Measurements from ENCODE around the gene GLRA1.

The GLRA1 gene

DNA sequence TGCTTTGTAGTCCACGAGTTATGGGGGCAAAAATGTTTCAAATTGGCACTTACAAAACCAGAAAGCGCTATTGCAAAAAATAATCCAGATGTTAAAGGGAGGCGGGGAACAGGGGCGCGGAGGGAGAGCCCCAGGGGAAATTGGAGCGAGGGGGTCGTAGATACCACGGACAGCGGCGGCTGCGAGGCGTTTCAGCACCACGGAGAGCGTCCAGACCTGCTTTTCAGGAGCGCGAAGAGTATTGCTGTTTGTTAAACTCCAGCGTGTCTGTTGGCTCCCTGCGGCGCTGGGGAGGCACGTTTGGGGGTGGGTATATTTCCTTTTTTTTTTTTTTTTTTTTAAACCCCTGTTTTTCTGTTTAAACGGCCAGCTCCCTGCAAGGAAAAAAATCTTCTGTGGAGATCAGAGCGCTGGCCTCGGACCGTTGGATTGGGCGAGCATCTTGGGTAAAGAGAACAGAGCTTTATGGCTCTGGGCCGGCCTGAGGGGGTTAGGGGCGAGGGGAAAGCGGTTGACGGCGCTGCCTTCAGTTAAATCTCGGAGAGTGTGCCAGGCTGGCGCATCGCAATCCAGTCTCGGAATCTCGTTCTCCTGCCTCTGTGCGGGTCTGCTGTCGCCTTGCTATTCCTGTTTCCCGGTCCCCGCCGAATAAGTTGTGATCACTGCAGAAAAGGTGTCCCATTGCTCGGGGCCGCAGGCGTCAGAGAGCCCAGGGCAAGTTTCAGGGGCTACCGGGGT lies at the start of gene GLRA1:
Gene GLRA1 (minus strand): TSS at position 288 of the 738 bp plus-strand sequence. CDS start 302 bp downstream, outside the sequence.
- DNase-seq (ENCODE audit: low read depth, low spot score) = peak; percentile 87

DNA sequence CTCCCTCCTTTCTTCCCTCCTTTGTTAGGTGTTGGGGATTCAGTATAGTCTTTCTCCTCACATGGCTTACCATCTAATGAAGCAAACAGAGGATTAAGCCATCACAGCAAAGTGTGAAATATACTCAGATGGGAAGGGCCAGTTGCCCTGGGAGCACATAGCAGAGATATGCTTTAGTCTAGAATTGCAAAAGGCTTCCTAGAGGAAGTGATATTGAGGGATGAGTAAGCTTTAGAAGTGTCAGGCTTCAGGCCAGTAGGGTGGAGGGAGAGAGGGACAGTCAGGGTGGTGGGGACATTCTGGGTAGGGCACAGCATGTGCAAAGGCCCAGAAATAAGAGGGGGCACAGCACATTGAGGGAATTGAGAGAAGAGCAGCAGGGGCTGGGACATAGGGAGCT lies 46.2 kb upstream of the GLRA1 start:
- DNase-seq (ENCODE audit: low read depth, low spot score) = no peak

DNA sequence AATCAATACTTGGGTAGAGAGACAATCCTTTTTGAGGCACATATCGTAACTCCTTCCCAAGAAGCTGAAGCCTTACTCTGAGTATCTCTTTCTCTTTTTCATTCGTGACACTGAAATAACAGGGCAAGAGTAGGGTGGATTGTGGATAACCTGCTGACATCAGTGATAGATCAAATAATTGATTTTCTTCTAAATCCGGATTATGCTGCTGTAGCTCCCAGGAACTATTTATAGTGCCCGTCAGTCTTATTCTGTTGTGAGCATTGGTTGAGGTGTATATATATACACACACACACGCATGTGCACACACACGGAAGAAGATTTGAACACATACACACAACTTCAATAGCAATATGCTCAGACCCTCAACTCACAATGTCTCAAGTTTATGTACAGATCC lies 43.2 kb upstream of the GLRA1 start:
- no peak for DNase-seq (ENCODE audit: low read depth, low spot score)

DNA sequence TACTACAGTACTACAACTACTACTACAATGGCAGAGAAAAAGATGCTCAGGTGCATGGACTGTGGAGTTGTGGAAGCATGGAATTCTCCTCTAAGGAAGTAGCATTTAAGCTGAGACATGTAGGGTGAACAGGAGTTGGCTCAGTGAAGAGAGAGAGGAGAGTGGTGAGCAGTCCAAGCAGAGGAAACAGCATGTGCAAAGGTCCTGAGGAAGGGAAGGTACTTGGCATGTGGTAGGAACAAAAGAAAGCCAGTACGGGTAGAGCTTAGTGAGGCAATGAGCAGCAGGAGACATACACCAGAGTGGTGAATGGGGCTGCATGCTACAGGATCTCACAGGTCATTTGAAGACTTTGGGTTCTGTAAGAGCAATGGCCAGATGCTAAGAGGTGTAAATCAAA lies 41.4 kb upstream of the GLRA1 start:
- DNase-seq (ENCODE audit: low read depth, low spot score) = no peak

DNA sequence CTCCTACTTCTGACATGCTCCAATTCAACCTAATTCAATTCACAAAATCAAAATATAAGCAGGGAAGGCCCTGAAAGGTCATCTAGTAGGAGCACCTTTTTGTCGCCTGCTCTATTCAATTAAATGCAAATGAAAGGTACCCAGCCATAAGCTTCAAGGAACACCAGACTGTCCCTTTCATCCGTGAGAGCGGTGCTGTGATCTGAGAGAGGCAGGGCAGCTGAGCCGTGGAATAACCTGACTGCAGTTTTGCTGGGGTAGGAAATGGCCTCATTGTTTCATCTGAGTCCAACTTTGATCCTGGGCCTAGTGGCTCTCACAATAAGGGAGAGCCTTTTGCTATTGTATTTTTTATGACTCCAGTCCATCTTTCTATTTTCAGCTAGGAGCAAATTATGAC lies 39.8 kb upstream of the GLRA1 start:
- no peak for DNase-seq (ENCODE audit: low read depth, low spot score)

DNA sequence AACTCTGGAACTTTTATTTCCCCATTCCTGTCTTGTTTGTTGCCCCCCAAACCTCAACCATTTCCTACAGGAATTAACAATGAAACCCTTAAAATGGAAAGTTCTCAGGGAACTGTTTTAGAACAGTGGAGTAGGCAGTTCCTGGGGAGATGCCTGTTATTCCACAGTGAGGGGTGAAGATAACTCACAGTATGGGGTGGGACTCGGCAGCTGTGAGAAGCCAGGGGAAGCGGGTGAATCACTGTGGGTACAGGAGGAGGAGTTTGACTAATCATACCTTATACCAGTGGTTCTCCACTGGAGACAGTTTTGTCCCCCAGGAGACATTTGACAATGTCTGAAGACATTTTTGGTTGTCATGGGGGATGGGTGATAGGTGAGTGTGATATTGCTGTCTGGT lies 36.9 kb upstream of the GLRA1 start:
- DNase-seq (ENCODE audit: low read depth, low spot score) = no peak

DNA sequence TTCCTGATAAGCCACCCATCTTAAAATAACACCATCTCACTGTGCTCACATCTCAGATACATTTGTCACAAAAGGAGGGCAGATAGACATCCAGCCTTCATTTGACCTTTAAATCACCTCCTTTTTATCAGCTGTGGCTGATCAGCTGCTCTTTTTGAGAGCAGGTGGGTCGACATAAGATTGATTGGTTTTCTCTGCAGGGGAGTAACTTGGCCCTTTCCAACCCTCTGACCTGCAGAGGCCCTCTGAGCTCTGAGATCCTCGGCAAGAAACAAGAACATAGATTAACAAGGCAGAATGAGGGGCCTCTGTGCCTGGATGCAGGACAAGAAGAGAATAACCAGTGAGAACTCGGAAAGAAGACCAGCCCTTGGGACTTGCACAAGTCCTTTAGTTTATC lies 33.5 kb upstream of the GLRA1 start:
- DNase-seq (ENCODE audit: low read depth, low spot score) = peak; percentile 53

DNA sequence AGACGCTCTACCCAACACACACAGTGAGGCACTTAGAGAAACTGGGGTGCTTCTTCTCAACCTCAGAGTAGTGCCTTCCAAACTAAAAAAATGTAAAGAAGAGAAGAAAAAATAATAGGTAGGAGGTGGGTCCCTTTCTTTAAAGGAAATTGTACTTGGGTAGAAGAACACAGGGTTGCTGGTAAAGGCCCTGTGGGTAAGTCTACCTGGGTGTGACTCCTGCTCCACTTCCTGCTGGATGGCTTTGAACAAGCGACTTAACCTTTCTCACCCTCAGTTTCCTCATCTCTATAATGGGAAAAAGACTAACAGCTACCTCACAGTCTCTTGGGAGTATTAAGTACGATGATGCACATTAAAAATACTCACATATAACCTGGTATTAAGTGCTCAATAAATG lies 32.1 kb upstream of the GLRA1 start:
- no peak for DNase-seq (ENCODE audit: low read depth, low spot score)

DNA sequence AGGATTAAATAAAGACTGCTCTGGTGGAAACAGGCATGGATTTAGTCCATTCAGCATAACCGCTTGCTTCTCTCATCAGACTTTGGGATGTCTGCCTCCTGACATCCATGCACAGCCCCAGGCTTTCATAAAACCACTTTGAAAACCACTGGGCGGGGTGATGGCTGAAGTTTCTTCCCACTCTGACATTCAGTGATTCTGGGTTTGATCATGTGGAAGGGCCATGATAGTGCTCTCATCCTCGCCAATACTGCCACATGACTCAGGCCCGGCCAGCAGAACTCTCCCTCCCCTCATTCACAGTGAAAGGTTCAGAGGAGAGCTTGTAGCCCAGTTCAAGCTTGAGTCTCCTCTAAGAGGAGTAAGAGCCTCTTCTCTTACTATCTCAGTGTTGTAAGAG lies 29.6 kb upstream of the GLRA1 start:
- DNase-seq (ENCODE audit: low read depth, low spot score) = no peak

DNA sequence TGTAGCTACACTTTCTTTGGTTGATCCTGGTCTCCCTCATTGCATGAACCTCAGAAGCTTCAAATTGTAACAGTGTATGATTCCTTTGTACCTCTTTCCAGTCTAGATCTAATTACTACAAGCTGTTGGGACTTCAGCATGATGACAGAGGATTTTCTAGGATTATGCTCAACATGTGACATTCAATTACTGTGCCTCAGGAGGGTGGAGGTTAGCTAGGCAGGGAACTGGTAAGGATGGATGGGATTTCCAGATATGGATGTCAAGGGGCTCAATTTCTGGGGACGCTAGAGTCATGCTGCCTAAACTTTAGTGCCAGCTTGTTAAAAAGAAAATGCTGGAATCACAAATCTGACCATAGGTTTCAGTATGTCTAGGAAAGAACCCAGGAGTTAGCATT lies 29.2 kb upstream of the GLRA1 start:
- no peak for DNase-seq (ENCODE audit: low read depth, low spot score)

DNA sequence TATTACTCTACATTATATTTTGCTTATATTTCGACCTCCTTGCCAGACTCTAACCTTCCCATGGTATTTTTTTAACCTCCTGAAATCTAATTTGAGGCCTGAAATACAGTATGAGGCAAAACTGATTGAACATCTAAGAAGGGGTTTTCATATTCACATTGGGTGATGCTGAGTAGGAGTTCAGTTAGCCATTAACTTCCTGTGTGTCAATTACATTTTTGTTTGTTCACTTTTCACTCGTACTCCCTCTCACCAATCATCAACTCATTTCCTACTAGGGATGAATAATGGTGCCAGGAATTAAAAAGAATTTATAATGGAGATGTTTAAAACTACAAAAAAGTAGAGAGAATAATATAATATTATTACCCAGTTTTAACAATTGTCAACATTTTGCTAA lies 27.6 kb upstream of the GLRA1 start:
- DNase-seq (ENCODE audit: low read depth, low spot score) = no peak

DNA sequence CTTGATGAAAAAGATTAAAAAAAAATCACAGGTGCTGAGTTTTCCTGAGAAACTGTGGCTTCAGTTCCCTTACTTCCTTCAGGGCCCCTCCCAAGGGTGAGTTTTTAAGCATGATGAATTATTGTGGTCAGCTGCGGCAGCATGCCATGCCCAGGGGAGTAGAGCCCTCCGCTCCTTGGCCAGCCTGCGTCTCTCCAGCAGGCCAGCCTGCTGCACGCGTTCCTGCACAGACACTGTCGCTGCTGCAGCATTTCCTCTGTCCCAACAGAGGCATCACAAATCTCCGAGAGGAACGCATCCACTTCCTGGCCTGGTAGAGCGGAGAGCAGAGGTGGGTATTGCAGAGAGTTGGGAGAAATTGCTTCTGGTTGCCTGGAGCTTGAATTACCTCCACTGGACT lies 26.1 kb upstream of the GLRA1 start:
- no peak for DNase-seq (ENCODE audit: low read depth, low spot score)

DNA sequence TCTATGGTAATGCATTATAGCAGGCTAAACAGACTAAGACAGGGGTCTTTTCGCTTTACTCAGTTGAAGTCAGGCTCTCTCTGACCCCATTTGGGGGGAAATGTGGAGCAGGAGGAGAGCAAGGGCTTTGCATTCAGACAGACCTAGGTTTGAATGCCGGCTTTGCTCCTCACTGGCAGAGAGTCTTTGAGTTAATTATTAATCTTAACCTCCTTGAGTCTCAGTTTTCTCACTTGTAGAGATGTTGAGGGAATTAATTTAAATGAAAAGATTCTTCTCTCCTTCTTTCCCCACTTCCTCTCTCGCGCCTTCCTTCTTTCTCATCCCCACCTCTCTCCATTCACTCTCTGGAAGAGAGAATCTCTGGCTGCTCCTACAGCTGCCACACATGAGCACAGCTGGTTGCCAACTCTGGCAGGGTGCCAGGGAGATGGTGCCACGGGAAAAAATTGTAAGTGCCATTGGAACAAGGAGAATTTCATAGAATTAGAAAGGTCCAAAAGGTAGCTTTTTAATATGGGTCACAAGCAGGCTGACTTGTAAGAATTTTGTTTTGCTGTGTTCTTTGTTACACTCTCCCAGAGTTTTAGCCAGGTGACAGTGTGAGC lies 25.2 kb upstream of the GLRA1 start:
- DNase-seq (ENCODE audit: low read depth, low spot score) = no peak

DNA sequence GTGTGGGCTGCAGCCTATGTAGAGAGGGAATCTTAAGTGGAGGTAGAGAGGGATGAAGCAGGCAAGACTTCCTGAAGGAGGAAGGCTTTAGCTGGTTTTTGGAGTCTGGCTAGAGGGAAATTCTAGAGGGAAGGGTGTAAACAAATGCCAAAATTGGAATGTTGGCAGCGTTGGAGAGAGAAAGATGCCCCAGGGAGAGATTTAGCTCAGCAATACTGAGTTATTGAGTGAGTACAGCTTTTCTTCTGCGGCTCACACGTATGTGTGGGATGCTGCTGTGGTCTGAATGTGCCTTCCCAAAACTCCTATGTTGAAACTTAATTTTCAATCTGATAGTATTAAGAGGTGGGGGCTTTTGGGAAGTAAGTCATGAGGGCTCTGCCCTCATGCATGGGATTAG lies 24.5 kb upstream of the GLRA1 start:
- no peak for DNase-seq (ENCODE audit: low read depth, low spot score)

DNA sequence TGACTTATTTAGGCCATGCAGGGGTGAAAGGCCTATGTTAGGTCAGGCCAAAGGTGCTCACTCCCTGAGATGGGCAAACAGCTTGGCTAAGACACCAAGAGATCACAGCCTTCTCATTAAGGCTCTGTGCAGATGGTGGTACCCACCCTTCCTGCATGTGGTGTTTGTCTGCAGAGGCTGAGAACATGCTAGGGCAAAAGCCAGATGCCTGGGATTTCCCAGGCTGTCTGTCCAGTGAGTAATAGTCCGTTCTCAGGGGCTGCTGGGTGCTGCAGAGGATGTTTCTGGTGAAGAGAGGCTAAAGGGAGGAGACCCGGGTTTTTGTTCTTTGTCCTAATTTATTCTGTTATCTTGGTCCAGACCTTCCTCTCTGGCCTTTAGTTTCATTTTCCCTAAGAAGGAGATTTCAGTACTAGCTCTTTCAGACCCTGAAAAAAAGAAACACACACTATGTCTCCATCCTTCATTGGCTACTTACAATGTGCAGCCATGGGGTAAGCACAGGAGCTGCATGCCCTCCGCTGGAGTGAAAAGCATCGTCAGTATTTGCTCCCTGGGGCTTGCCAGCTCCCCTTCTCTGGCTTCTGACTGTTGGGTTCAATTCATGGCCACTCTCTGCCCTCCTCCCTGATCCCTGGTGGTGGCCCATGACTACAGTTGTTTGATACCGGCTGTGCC lies 23.4 kb upstream of the GLRA1 start:
- DNase-seq (ENCODE audit: low read depth, low spot score) = peak; percentile 20

DNA sequence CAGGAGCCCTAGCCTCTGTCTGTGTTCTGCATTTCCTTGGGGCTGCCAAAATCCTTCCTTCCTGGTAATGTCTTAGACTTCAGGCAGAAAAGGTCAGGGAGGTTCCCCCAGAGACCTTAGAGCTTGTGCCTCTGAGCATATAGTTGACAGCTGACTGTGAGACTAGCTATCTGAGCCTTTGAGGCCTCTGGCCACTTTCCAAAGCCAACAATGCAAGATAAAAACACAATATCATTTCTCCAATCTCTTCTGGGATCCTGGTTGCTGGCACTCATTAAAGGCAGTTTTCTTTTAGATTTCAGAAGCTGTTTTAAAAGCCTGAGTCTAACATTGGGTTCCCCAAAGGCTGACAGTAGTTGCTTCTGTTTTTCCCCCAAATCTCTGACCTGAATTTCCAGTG lies 13.2 kb upstream of the GLRA1 start:
- no peak for DNase-seq (ENCODE audit: low read depth, low spot score)

DNA sequence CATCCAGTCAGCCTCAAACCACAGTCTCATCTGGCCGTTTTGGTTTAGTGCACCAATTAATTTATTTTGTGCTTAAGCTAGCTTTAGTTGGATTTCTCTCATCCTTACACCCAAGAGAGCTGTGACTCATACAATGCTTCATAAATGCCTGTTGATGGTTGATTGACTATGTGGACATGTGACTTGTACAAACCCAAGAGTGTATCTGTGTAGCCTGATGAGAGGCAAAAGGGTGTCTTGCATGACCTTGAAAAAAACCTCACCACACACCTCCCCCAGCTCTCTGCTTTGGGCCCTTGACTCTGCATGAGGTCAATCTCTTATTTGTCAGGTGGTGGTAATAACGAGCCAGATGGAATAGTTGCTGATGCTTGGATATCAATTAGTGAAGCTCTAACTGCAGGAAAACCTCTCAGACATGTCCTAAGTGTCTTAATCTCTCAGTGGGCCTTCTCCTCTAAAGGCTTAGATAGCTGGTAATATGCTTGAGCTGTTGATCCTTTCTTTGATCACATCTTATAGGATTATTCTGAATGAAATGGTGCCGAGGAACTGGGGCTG lies 10.6 kb upstream of the GLRA1 start:
- no peak for DNase-seq (ENCODE audit: low read depth, low spot score)

DNA sequence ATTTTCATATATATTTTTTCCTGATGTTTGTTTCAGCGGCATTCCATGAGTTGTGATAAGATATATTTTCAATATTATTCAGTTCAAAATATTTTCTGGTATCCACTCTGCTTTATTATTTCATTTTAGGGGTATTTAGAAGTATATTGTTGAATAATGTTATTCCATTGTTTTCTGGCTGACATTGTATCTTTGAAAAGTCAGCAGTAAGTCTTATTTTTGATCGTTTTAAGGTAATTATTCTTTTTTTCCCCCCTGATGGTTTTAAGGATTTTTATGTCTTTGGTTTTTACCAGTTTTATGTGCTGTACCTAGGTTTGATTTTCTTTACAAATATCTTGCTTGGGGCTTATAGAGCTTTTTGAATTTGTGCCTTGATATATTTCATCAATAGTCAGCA lies 6.6 kb upstream of the GLRA1 start:
- no peak for DNase-seq (ENCODE audit: low read depth, low spot score)

DNA sequence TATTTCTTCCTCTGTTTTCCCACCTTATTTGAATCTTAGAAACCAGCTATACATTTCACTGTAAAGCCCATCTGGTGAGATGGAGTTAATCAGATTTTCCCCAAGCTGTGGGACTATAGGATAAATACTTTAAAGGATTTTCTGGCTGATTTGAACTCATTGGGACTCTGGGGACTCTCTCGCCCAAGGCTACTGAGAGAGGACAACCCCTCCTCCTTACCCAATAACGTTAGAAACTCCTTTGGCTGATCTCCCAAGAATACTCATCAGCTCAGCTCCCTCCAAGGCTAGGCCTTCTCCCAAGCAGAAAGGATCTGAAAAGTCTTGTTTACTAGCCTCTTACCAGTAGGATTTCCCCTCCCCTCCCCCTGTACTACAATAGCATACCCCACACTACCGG lies 1.5 kb upstream of the GLRA1 start:
- DNase-seq (ENCODE audit: low read depth, low spot score) = no peak

DNA sequence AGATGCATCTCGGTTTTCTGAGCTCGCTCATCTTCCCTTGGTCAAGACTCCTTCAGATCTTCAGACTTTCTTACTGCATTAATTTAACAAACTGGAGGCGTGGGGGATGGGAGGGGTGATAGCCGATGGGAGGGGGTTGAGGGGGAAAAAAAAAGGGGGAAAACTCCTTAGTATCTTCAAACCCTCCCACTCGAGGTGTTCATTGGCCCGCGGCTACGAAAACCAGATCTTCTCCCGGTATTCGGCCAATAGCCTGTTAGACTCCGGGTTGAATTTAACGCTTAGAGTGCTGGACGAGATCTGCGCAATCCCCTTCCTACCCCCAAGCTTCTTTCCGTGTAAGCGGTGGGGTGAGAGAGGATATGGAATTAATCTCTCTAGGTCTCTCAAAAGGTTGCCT lies 689 bp upstream of the GLRA1 start:
- no peak for DNase-seq (ENCODE audit: low read depth, low spot score)

DNA sequence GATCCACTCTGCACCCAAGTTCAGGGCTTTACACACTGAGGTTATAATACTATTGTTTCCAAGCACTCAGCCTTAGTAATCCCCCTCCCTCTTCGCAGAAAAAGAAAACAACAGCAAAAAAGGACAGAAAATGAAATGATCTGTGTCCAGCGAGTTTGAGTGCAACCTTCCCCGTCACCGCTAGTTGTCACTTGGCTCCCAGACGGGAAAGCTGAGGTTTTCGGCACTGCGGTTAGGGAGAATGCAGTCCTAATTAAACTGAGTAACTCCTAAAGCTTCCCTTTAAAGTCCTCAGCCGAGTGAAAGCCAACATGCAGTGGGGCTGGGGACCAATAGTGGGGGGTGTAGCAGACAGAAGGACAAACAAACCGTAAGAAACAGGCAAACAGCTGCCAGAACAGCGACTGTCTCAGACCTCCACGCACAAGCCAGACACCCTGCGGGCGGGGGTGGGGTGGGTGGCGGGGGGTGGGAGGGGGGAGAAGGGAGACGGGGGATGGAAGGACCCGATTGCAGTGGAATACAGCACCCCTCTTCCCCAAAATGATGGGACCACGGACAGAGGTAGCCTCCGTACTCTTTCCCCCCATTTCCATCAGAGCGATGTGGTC lies 680 bp downstream of the GLRA1 start:
- DNase-seq (ENCODE audit: low read depth, low spot score) = peak; percentile 60

DNA sequence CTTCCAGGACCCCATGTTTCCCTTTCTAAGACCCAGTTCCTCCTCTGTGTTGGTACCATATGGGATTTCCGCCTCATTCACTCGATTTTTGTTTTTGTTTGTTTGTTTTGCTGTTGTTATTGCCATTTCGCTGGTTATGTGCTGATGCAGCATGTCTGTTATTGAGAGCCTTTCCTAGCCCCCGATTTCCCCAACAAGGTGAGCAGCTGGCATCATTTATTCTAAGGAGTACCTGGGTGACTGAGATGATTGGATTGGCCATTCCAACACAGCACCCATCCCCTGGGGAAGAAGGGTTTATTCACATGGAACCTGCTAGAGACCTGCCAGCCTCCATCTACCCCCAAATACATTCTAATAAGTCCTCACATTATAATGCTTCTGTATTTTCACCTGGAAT lies 2.7 kb downstream of the GLRA1 start:
- DNase-seq (ENCODE audit: low read depth, low spot score) = no peak
